Stomach smooth muscle (tissue), 2 donors: Measurements from ENCODE around the gene RTN4.

Experiments
- H3K27ac ChIP-seq: one replicate; pipeline ENCODE4 v1.7.0; 2013; ENCODE audit warnings: mild to moderate bottlenecking, low read length, inconsistent platforms
- H3K27me3 ChIP-seq, 2 donors: one replicate each; pipeline ENCODE4 v1.7.0; 2013; ENCODE audit warnings: low read length in 2 of 2; ENCODE audit not compliant: insufficient read depth in 2 of 2, control insufficient read depth in 1 of 2
- H3K36me3 ChIP-seq, 2 donors: one replicate each; pipeline ENCODE4 v1.7.0; 2013; ENCODE audit warnings: low read length in 2 of 2; ENCODE audit not compliant: control insufficient read depth in 2 of 2, insufficient read depth in 2 of 2
- H3K4me1 ChIP-seq: one replicate; pipeline ENCODE4 v1.7.0; 2013; ENCODE audit warnings: low read length; ENCODE audit not compliant: control insufficient read depth, insufficient read depth
- H3K4me3 ChIP-seq, 2 donors: one replicate each; pipeline ENCODE4 v1.7.0; 2013; ENCODE audit warnings: low read length in 2 of 2
- H3K9ac ChIP-seq, 2 donors: one replicate each; pipeline ENCODE4 v1.7.0; 2013; ENCODE audit warnings: low read length in 2 of 2, mild to moderate bottlenecking in 1 of 2
- H3K9me3 ChIP-seq, 2 donors: one replicate each; pipeline ENCODE4 v1.7.0; 2013; ENCODE audit warnings: low read length in 2 of 2; ENCODE audit not compliant: control insufficient read depth in 2 of 2
- donor health status: healthy.
- donor health status: Pancreatic carcinoma.

Gene RTN4

DNA sequence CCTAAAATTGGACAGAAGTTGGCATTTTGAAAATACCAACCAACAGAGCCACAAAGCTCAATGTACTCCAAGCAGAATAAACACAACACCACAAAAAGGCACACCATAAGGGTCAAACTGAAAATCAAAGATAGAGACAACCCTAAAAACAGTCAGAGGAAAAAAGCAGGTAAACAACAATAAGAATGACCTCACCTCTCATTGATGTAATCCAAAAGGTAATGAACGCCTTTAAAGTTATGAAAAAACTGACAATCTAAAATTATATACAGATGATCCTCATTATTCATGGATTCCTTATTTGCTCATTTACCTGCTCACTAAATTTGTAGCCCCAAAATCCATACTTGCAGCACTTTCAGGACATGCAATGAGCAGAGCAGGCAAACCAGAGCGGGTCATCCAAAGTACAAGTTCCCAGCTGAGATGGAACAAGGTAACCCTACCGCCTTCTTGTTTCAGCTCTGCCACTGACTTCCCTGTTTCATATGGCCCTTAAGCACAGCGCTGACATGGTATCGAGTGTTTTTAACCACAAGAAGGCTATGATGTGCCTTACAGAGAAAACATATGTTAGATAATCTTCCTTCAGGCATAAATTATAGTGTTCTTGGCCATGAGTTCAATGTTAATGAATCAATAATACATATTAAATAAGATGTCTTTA lies 17.0 kb downstream of the RTN4 start:
- no peaks in the 10 kb centered on the region for H3K36me3 ChIP-seq
- H3K27me3 ChIP-seq = no peaks in the 10 kb centered on the region
- H3K9ac ChIP-seq = no peak overlapping the region
- peaks cover 10% of the 10 kb centered on the region for H3K4me1 ChIP-seq
- H3K9me3 ChIP-seq = no peaks in the 10 kb centered on the region
- no peak overlapping the region for H3K27ac ChIP-seq
- H3K4me3 ChIP-seq = no peak overlapping the region

DNA sequence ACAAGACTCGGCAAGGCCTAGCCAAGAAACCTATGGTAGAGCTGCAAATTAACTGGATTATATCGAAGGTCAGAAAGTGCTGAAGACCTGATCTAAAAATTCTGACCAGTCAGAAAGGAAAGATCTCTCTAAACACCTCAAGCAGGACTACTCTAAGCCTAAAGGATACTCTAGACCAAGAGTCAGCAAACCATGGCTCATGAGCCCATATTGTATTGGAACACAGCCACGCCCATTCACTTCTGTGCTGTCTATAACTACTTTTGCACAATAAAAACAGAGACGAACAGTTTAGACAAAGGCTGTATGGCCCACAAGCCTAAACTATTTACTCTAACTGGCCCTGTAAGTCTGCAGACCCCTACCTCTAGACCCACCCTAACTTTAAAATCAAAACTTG lies 18.7 kb downstream of the RTN4 start:
- peaks cover 10% of the 10 kb centered on the region for H3K4me1 ChIP-seq
- no peaks in the 10 kb centered on the region for H3K36me3 ChIP-seq
- H3K9ac ChIP-seq = no peak overlapping the region
- no peaks in the 10 kb centered on the region for H3K27me3 ChIP-seq
- H3K27ac ChIP-seq = no peak overlapping the region
- H3K9me3 ChIP-seq = no peaks in the 10 kb centered on the region
- H3K4me3 ChIP-seq = no peak overlapping the region

DNA sequence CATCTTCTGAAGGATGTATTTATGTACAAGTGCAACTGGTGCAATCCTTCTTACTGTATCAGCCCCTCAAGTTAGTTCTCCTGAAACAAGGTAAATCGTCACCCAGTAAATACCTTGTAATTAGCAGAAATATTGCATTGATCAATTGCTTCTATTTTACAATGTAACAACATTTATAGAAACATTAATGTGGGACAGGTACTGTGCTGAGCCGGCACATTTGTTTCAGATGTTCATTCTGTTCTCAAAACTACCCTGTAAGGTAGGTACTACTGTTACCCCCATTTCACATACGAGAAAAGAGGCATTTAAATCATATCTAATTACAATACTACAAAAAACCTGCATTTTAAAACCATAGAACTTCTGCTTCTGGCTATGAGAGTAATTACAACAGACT lies 19.5 kb downstream of the RTN4 start:
- H3K27ac ChIP-seq = no peak overlapping the region
- H3K27me3 ChIP-seq = no peaks in the 10 kb centered on the region
- no peaks in the 10 kb centered on the region for H3K9me3 ChIP-seq
- H3K4me1 ChIP-seq = peaks cover 10% of the 10 kb centered on the region
- no peak overlapping the region for H3K9ac ChIP-seq
- H3K36me3 ChIP-seq = no peaks in the 10 kb centered on the region
- no peak overlapping the region for H3K4me3 ChIP-seq

DNA sequence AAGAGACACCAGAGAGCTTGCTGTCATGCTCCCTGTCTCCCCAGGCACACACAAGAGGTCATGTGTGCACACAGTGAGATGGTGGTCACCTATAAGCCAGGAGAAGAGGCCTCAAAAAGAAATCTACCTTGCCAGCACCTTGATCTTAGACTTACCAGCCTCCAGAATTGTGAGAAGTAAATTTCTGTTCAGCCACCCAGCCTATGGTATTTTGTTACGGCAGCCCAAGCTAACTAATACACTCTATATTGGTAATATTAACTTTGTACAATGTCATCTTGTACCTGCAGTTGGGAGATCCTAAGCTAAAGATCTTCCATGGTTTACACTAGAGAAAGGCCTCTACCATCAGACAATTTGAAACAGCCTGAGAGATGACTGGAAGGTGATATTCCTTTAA lies 21.2 kb downstream of the RTN4 start:
- Histone ChIP-seq H3K27ac (no peak overlapping the region), H3K9me3 (no peaks in the 10 kb centered on the region), H3K4me1 (peaks cover 15% of the 10 kb centered on the region), H3K36me3 (no peaks in the 10 kb centered on the region), H3K9ac (no peak overlapping the region), H3K4me3 (no peak overlapping the region), H3K27me3 (no peaks in the 10 kb centered on the region)

GRCh38 chr2:55027226-55027625 lies 23.0 kb downstream of the RTN4 start:
- Histone ChIP-seq H3K9ac (no peak overlapping the region), H3K9me3 (no peaks in the 10 kb centered on the region), H3K36me3 (no peaks in the 10 kb centered on the region), H3K27ac (no peak overlapping the region), H3K4me3 (no peak overlapping the region), H3K27me3 (no peaks in the 10 kb centered on the region), H3K4me1 (peaks cover 14% of the 10 kb centered on the region)

DNA sequence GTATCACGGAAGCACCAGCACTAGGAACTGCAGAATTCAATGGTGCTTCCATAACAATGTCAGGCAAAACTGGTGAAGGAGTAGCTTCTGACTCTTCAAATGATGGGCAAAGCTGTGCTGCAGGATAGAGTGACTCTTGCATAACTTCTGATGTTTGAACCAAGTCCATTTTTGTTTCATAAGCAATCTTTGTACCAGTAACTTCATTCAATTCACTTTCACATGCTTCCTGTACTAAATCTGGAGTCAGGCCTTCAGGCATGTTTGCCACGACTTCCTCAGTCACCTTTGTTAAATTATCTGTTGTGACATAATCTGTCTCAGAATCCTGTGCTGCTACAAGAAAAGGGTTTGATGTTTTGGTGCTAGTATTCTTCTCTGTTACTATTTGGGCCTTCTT lies 24.0 kb downstream of the RTN4 start:
- Histone ChIP-seq H3K9me3 (no peaks in the 10 kb centered on the region), H3K4me3 (no peak overlapping the region), H3K36me3 (no peaks in the 10 kb centered on the region), H3K4me1 (peaks cover 14% of the 10 kb centered on the region), H3K9ac (no peak overlapping the region), H3K27me3 (no peaks in the 10 kb centered on the region), H3K27ac (no peak overlapping the region)

DNA sequence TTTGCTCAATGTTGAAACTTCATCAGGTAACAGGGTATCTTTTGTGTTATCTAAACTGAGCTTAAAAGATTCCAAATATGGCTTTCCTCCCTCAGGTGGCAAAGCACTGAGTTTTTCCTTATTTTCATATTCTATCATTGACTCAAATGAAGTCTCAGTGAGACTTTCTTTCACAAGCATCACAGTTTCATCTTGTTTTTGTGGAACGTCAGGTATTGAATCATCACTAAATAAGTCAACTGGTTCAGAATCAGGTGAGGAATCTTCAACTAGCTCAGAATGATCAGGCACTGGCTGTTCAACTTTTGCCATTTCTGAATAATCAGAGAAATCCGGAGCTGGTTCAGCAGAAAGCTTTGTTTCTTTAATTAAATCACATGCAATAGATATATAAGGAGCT lies 24.6 kb downstream of the RTN4 start:
- no peak overlapping the region for H3K9ac ChIP-seq
- H3K27ac ChIP-seq = no peak overlapping the region
- no peak overlapping the region for H3K4me3 ChIP-seq
- H3K4me1 ChIP-seq = peaks cover 14% of the 10 kb centered on the region
- no peaks in the 10 kb centered on the region for H3K36me3 ChIP-seq
- H3K27me3 ChIP-seq = no peaks in the 10 kb centered on the region
- no peaks in the 10 kb centered on the region for H3K9me3 ChIP-seq

DNA sequence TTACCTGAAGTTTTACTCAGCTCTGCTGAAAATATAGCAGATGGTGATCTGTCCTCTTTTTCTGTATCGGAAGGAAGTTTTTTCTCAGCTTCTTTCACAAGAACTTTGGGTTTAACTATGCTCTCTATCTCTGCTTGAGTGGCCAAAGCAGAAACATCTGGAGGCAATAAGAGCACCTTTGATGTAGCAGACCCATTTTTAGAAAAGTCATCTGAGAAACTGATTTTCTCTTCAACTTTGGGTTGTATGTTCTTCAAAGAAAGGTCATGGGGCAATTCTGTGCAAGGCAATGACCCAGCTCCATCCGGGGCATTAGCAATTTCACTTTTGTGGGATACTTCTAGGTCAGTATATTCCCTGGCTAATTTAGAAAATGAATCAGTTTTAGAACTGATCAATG lies 25.2 kb downstream of the RTN4 start:
- no peak overlapping the region for H3K27ac ChIP-seq
- H3K4me1 ChIP-seq = peaks cover 14% of the 10 kb centered on the region
- no peak overlapping the region for H3K9ac ChIP-seq
- H3K27me3 ChIP-seq = no peaks in the 10 kb centered on the region
- H3K9me3 ChIP-seq = no peaks in the 10 kb centered on the region
- H3K36me3 ChIP-seq = peaks cover 0 to 2% of the 10 kb centered on the region in 2 donors
- no peak overlapping the region for H3K4me3 ChIP-seq

DNA sequence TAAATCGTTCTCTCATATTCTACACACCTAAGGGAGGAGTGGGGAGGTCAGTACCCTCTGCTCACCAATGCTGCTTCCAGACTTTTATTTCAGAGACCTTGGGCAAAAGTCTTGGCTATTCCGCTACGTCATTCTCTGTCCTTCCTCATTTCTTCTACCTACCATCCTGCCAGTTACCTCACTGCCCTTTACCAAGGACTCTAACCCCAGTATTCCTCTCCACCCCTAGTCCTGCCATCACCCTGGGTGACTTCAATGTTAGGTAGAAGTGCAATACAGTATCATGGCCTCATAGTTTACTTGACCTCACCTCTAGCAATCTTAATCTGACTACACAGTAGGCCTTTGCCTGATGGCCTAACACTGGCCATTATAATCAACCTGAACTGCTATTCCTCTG lies 27.8 kb downstream of the RTN4 start:
- H3K4me3 ChIP-seq = no peak overlapping the region
- peaks cover 0 to 2% of the 10 kb centered on the region in 2 donors for H3K36me3 ChIP-seq
- no peak overlapping the region for H3K27ac ChIP-seq
- H3K9me3 ChIP-seq = no peaks in the 10 kb centered on the region
- H3K4me1 ChIP-seq = peaks cover 9% of the 10 kb centered on the region
- H3K27me3 ChIP-seq = no peaks in the 10 kb centered on the region
- no peak overlapping the region for H3K9ac ChIP-seq

GRCh38 chr2:55019526-55020258 lies 30.6 kb downstream of the RTN4 start:
- Histone ChIP-seq H3K4me3 (no peak overlapping the region), H3K27me3 (no peaks in the 10 kb centered on the region), H3K4me1 (peaks cover 4% of the 10 kb centered on the region), H3K36me3 (peaks cover 0 to 2% of the 10 kb centered on the region in 2 donors), H3K9me3 (no peaks in the 10 kb centered on the region), H3K27ac (no peak overlapping the region), H3K9ac (no peak overlapping the region)

GRCh38 chr2:55018619-55019018 lies 31.6 kb downstream of the RTN4 start:
- H3K4me1 ChIP-seq = peaks cover 4% of the 10 kb centered on the region
- H3K27me3 ChIP-seq = no peaks in the 10 kb centered on the region
- H3K9me3 ChIP-seq = no peaks in the 10 kb centered on the region
- H3K9ac ChIP-seq = no peak overlapping the region
- peaks cover 0 to 2% of the 10 kb centered on the region in 2 donors for H3K36me3 ChIP-seq
- H3K4me3 ChIP-seq = no peak overlapping the region
- H3K27ac ChIP-seq = no peak overlapping the region
